SU-DHL-6 (cell line): ENCODE results near the gene AUH.

Source experiments
- H2AFZ ChIP-seq: fragments of 200-600 bp; sonication (generic); 2 replicates; pipeline ENCODE4 v1.6.1; 2014; ENCODE audit warnings: low read depth, mild to moderate bottlenecking, moderate library complexity, mixed read lengths, antibody characterized with exemption, low read length; ENCODE audit not compliant: severe bottlenecking
- H3F3A ChIP-seq: fragments of 200-600 bp; shearing (Covaris generic); 2 replicates; pipeline ENCODE4 v1.6.0; 2016; ENCODE audit warnings: antibody characterized with exemption, mild to moderate bottlenecking; ENCODE audit not compliant: insufficient read depth
- H3K27ac ChIP-seq: fragments of 200-600 bp; sonication (generic); 2 replicates; pipeline ENCODE4 v1.5.1; 2016; ENCODE audit warnings: low read depth, mild to moderate bottlenecking, low read length, moderate library complexity, mixed read lengths
- H3K27me3 ChIP-seq: fragments of 200-600 bp; sonication (generic), shearing (Covaris generic); 2 replicates; pipeline ENCODE4 v1.6.0; 2014; ENCODE audit warnings: mild to moderate bottlenecking, low read length
- H3K36me3 ChIP-seq: fragments of 200-600 bp; sonication (generic); 2 replicates; pipeline ENCODE4 v1.6.1; 2014; ENCODE audit warnings: mild to moderate bottlenecking, low read length, mixed read lengths
- H3K4me2 ChIP-seq: fragments of 300-600, 200-600 bp; shearing (Covaris generic), sonication (generic); 2 replicates; pipeline ENCODE4 v1.6.0; 2014; ENCODE audit warnings: low read length, low read depth, mild to moderate bottlenecking; ENCODE audit not compliant: poor library complexity, severe bottlenecking
- H3K4me3 ChIP-seq: fragments of 200-600 bp; sonication (generic); 2 replicates; pipeline ENCODE4 v1.5.1; 2014; ENCODE audit warnings: antibody characterized with exemption, low read length, mild to moderate bottlenecking, mixed read lengths; ENCODE audit not compliant: insufficient read depth, poor library complexity, severe bottlenecking
- H3K79me2 ChIP-seq: fragments of 200-600 bp; sonication (generic); 2 replicates; pipeline ENCODE4 v1.6.1; 2014; ENCODE audit warnings: mild to moderate bottlenecking, low read length, moderate library complexity; ENCODE audit not compliant: insufficient read depth
- H3K9ac ChIP-seq: fragments of 200-600 bp; sonication (generic); 2 replicates; pipeline ENCODE4 v1.7.0; 2014; ENCODE audit warnings: mild to moderate bottlenecking, low read length
- H3K9me2 ChIP-seq: fragments of 200-600 bp; sonication (generic); replicated peaks from 2 replicates; pipeline ENCODE4 v1.6.1; 2014; ENCODE audit warnings: low read length; ENCODE audit not compliant: insufficient read depth
- H3K9me3 ChIP-seq: fragments of 200-600 bp; sonication (generic); 2 replicates; pipeline ENCODE4 v1.6.1; 2014; ENCODE audit warnings: low read length, mixed read lengths; ENCODE audit not compliant: insufficient read depth
- H4K20me1 ChIP-seq: fragments of 200-600 bp; sonication (generic); 2 replicates; pipeline ENCODE4 v1.6.1; 2014; ENCODE audit warnings: low read depth, mild to moderate bottlenecking, antibody characterized with exemption, low read length, moderate library complexity, mixed read lengths
- EZH2phosphoT487 ChIP-seq: fragments of 200-600 bp; sonication (generic), shearing (Covaris generic); conservative IDR thresholded peaks from 2 replicates; pipeline ENCODE4 v1.6.1; 2018; ENCODE audit warnings: mild to moderate bottlenecking, antibody characterized with exemption, low read length, moderate library complexity, mixed read lengths
- TF ChIP-seq, protein P1 (sequence below): fragments of 200-600 bp; sonication (generic); IDR thresholded peaks from one replicate; pipeline ENCODE4 v1.5.1; 2017; ENCODE audit warnings: antibody characterized with exemption, mild to moderate bottlenecking, low read length, moderate library complexity; ENCODE audit not compliant: insufficient read depth, poor library complexity, severe bottlenecking

AUH gene

DNA sequence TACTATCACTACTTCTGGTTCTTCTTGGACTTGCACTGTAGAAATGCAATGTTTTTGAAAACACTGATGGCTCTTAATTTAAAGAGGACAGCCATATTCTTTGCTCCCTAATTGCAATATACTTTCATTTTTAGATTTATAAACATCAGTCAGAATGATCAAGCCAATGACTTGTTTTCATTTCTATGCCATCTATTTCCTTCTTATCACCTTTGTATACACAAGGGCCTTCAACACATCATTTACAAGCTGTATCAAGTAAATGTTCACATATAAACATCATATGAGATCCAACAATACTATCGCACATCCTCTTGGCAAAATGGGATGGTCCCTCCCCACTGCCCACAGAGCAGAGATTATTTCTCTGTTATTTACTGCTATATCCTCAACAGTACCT, 24.9 kb downstream of the AUH start:
- H3K27ac ChIP-seq = no peak overlapping the region
- H4K20me1 ChIP-seq = no peaks in the 10 kb centered on the region
- TF ChIP-seq, protein P1, sequence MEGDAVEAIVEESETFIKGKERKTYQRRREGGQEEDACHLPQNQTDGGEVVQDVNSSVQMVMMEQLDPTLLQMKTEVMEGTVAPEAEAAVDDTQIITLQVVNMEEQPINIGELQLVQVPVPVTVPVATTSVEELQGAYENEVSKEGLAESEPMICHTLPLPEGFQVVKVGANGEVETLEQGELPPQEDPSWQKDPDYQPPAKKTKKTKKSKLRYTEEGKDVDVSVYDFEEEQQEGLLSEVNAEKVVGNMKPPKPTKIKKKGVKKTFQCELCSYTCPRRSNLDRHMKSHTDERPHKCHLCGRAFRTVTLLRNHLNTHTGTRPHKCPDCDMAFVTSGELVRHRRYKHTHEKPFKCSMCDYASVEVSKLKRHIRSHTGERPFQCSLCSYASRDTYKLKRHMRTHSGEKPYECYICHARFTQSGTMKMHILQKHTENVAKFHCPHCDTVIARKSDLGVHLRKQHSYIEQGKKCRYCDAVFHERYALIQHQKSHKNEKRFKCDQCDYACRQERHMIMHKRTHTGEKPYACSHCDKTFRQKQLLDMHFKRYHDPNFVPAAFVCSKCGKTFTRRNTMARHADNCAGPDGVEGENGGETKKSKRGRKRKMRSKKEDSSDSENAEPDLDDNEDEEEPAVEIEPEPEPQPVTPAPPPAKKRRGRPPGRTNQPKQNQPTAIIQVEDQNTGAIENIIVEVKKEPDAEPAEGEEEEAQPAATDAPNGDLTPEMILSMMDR = no peak
- TF ChIP-seq EZH2phosphoT487 = no peak
- no peaks in the 10 kb centered on the region for H3K9me3 ChIP-seq
- no peaks in the 10 kb centered on the region for H3K9me2 ChIP-seq
- no peak overlapping the region for H3K4me3 ChIP-seq
- H3K9ac ChIP-seq = no peak overlapping the region
- H3K4me2 ChIP-seq = no peak overlapping the region
- H2AFZ ChIP-seq = no peak overlapping the region
- no peaks in the 10 kb centered on the region for H3F3A ChIP-seq
- no peaks in the 10 kb centered on the region for H3K27me3 ChIP-seq
- H3K36me3 ChIP-seq = no peaks in the 10 kb centered on the region
- H3K79me2 ChIP-seq = no peaks in the 10 kb centered on the region

DNA sequence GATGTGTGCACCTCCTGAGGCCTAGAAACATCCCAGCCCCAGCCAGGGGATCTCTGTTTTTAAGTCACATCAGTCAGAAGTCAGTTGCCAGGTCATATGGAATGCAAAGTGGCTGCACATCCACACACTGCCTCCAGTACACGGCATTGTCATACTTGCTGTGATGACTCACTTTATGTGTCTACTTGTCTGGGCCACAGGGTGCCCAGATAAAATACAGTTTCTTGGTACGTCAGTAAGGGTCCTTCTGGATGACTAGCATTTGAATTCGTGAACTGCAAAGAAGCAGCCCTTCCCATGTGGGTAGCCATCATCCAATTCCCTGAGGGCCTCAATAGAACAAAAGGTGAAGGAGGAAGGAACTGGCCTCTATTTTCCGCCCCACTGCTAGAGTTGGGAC, 27.7 kb downstream of the AUH start:
- TF ChIP-seq, protein P1 = no peak
- TF ChIP-seq EZH2phosphoT487 = no peak
- Histone ChIP-seq H3K79me2 (no peaks in the 10 kb centered on the region), H3K27ac (no peak overlapping the region), H3K9me2 (no peaks in the 10 kb centered on the region), H4K20me1 (no peaks in the 10 kb centered on the region), H3K4me3 (no peak overlapping the region), H3K9me3 (no peaks in the 10 kb centered on the region), H3K27me3 (no peaks in the 10 kb centered on the region), H3K36me3 (no peaks in the 10 kb centered on the region), H3F3A (no peaks in the 10 kb centered on the region), H3K4me2 (no peak overlapping the region), H2AFZ (no peak overlapping the region), H3K9ac (no peak overlapping the region)

DNA sequence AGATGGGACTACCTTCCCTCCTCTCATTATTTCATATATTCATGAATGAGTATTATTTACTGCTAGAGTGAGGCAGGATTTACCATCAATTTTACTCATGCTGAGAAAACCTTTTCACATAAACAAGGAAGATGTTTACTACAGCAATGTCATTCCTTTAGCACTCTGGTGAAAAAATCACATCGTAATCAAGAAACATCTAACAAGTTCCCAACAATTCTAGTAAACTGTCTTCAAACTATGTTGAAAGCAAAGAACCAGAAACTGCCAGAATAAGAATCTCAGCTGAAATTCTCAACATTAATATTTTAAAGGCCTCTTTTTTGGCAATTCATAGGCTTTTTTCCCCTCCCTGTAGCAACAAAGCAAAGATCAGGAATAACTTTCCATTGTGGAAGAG, 28.2 kb downstream of the AUH start:
- H2AFZ ChIP-seq = no peak overlapping the region

More for the DNA sequence above, 28.2 kb downstream of the AUH start:
- Histone ChIP-seq H3K27ac (no peak overlapping the region), H3K4me2 (no peak overlapping the region), H3K9me3 (no peaks in the 10 kb centered on the region), H3F3A (no peaks in the 10 kb centered on the region), H3K36me3 (no peaks in the 10 kb centered on the region), H3K27me3 (no peaks in the 10 kb centered on the region), H3K4me3 (no peak overlapping the region), H4K20me1 (no peaks in the 10 kb centered on the region), H3K9ac (no peak overlapping the region), H3K9me2 (no peaks in the 10 kb centered on the region), H3K79me2 (no peaks in the 10 kb centered on the region)
- TF ChIP-seq EZH2phosphoT487 = no peak
- TF ChIP-seq, protein P1 = no peak
